OCI-LY3 (cell line): ENCODE results near the gene IRX3.

Experiments used
- EZH2phosphoT487 ChIP-seq: fragments of 200-600 bp; shearing (Covaris generic); IDR thresholded peaks from 2 replicates; pipeline ENCODE4 v1.6.1; 2018; ENCODE audit warnings: antibody characterized with exemption, mixed run types, low read depth
- TF ChIP-seq, protein P1 (sequence below): fragments of 200-600, 300-600 bp; sonication (generic); IDR thresholded peaks from 2 replicates; pipeline ENCODE4 v1.5.1; 2014; ENCODE audit warnings: antibody characterized with exemption, low read length, low read depth

GRCh38 chr16:54241525-54241924 is 45.1 kb downstream of the IRX3 start:
- no peak for TF ChIP-seq EZH2phosphoT487
- TF ChIP-seq, protein P1, sequence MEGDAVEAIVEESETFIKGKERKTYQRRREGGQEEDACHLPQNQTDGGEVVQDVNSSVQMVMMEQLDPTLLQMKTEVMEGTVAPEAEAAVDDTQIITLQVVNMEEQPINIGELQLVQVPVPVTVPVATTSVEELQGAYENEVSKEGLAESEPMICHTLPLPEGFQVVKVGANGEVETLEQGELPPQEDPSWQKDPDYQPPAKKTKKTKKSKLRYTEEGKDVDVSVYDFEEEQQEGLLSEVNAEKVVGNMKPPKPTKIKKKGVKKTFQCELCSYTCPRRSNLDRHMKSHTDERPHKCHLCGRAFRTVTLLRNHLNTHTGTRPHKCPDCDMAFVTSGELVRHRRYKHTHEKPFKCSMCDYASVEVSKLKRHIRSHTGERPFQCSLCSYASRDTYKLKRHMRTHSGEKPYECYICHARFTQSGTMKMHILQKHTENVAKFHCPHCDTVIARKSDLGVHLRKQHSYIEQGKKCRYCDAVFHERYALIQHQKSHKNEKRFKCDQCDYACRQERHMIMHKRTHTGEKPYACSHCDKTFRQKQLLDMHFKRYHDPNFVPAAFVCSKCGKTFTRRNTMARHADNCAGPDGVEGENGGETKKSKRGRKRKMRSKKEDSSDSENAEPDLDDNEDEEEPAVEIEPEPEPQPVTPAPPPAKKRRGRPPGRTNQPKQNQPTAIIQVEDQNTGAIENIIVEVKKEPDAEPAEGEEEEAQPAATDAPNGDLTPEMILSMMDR: no peak
